Urothelium cell line (cell line): ENCODE measurements around the gene TMED4.
A peak's percentile ranks its signal among the peaks of the same experiment; 100 is the strongest.

Source experiments
- DNase-seq: peaks from one replicate; pipeline ENCODE4 v3.0.0; 2011; ENCODE audit warnings: low spot score, mixed read lengths
- FAIRE-seq: peaks from 2 replicates; lab custom pipeline; 2011; peaks lifted over from hg19 to GRCh38; lab: Jason Lieb, UNC

TMED4 gene

DNA sequence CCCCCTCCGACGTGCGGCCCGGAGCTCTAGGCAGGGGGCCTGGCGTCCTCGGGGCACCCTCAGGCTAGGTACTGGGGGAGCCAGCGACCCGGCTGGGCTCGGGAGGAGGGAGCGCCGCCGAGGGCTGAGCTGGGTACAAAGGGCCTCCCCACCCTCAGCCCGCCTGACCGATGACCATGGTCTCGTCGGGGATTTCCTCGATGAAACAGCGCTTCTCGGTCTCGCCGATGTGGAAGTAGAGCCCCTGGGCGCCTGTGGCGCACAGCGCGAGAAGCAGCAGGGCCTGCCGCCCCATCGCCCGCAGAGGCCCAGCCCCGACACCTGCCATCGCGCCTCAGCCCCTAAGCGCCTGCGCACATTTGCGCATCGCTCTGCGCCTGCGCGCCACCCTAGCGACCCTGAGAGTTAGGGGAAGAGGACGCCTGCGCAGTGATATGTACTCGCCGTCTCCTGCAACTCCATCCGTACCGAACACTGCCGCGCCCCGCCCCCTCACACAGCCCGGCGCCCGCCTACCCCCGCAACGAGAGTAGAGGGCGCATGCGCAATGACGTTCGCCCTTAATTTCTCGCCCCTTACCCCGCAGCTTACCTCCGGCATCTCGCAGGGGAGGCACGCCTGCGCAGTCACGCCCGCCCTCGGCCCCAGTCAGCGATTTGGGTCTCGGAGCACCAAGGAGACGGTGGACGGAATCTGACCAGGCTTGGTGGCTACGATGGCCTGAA, at the start of gene TMED4:
Gene TMED4 (minus strand): TSS at position 353 of the 725 bp plus-strand sequence. CDS start 25 bp downstream, at position 328.
- DNase-seq = peak; percentile 100
- FAIRE-seq = peak; percentile 98

GRCh38 chr7:44631458-44632115, 49.6 kb upstream of the TMED4 start:
- DNase-seq = no peak
- no peak for FAIRE-seq

DNA sequence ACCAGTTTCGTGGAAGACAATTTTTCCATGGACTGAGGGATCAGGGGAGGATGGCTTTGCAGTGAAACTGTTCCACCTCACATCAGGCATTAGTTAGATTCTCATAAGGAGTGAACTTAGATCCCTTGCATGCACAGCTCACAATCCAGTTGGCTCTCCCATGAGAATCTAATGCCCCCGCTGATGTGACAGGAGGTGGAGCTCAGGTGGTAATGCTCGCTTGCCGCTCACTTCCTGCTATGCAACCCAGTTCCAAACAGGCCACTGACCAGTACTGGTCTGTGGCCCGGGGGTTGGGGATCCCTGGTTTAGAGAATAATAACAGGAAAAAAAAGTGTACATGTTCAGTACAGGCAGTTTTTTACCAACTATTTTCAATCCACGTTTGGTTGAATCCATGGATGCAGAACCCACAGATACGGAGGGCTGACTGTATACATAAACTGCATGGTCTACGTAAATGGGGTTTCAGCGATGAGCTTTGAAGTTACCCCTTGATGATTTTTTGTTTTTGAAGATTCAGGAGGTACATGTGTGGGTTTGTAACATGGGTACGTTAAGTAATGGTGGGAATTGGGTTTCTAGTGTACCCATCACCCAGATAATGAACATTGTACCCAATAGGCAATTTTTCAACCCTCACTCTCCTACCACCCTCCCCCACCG, 48.9 kb upstream of the TMED4 start:
- DNase-seq (no peak), FAIRE-seq (no peak)

GRCh38 chr7:44629829-44630522, 47.9 kb upstream of the TMED4 start:
- DNase-seq (no peak), FAIRE-seq (no peak)

DNA sequence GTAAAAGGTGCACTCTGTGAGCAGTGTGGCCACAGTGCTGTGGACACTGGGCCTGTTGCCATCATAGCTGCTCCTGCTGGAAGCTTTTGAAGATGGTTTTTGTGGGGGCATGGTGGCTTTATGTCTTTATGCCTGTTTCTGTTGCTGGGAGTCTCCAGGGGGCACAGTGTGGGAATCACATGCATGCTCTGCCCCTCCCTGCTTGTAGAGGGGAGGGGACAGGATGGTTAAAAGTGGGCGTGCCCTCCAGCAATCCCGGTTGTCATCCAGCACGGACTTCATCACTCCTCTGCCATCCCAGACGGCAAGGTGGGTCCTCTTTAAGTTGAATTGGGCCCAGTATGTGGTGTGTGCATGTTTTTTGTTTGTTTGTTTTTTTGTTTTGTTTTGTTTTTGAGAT, 44.6 kb upstream of the TMED4 start:
- DNase-seq (no peak), FAIRE-seq (no peak)

GRCh38 chr7:44625526-44626471, 43.8 kb upstream of the TMED4 start:
- no peak for FAIRE-seq
- DNase-seq = no peak

DNA sequence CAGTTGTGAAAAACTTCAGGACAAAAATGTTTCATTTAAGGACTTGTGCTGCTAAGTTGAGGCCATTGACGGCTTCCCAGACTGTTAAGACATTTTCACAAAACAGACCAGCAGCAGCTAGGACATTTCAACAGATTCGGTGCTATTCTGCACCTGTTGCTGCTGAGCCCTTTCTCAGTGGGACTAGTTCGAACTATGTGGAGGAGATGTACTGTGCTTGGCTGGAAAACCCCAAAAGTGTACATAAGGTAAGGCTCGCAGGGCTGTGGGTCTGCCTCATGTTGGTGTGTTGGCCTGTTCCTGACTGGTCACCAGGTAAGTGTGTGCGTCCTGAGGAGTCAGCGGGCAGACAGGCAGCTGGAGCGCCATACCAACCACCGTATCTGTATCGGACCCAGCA, 42.3 kb upstream of the TMED4 start:
- DNase-seq (no peak), FAIRE-seq (no peak)

GRCh38 chr7:44622342-44623151, 40.5 kb upstream of the TMED4 start:
- FAIRE-seq (no peak), DNase-seq (no peak)

- no peak for DNase-seq
- no peak for FAIRE-seq
Observed at GRCh38 chr7:44621750-44622103, 39.7 kb upstream of the TMED4 start.

DNA sequence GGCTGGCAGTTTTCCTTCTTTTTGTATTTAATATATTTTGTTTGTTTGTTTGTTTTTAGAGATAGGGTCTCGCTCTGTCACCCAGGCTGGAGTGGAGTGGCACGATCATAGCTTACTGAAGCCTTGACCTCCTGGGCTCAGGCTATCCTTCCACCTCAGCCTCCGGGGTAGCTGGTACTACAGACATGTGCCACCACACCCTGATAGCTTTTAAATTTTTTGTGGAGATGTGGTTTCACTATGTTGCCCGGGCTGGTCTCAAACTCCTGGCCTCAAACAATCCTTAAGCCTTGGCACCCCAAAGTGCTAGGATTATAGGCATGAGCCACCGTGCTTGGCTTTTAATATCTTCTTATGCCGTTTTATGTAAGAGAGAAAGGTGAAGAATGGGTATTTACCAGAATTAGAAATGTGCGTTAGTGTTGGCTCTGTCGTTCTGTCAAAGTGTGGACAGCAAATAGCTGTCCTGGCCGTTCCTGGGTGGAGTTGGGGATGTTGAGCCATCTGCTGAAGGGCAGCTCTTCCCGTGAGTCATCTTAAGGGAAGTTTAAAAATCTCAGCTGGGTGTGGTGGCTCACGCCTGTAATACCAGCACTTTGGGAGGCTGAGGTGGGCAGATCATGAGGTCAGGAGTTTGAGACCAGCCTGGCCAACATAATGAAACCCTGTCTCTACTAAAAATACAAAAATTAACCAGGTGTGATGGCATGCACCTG, 39.2 kb upstream of the TMED4 start:
- DNase-seq (no peak), FAIRE-seq (no peak)

DNA sequence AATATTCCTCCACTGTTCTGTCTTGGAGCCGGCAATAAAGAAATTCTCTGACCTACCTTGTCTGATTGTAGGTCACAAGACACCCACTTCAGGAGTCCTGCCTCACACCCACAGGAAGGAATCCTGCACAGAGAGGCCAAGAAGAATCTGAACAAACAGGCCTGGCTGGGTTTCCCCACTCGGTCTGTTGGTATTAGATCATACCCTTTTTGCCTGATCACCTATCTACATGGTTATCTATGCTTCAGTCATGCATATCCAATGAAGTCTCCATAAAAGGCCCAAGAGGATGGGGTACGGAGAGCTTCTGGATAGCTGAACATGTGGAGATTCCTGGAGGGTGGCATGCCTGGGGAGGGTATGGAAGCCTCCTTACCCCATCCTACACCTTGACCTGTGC, 36.7 kb upstream of the TMED4 start:
- DNase-seq = no peak
- FAIRE-seq = no peak

- no peak for FAIRE-seq
- no peak for DNase-seq
Observed at GRCh38 chr7:44618045-44618444, 36.0 kb upstream of the TMED4 start.

DNA sequence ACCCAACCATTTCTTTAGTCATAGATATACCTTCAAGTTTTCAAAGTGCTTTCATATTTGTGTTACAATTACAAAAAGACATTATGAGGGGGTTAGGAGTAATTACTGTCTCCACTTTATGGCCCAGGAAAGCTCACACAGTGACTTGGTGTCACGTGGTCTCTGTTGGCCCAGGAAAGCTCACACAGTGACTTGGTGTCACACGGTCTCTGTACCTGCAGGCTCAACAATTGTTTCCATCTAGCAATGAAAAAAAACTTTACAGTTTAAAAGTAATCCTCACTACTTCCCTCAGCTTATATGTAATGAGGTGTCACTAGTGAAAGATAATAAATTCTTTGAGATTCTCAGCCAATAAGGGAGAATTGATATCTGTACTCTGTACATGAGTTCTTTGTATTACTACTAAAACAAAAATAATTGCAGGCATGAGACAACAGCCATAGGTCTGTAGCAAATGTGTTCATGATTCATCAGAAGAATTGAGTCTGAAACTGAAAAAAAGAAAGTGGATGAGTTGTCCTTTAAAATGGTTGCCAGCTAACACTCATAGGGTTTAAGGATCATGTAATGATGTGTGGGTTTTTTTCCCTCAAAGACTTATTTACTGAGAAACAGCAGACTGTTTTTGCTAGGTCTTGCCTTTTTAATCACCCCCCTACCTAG, 35.3 kb upstream of the TMED4 start:
- FAIRE-seq (no peak), DNase-seq (no peak)

DNA sequence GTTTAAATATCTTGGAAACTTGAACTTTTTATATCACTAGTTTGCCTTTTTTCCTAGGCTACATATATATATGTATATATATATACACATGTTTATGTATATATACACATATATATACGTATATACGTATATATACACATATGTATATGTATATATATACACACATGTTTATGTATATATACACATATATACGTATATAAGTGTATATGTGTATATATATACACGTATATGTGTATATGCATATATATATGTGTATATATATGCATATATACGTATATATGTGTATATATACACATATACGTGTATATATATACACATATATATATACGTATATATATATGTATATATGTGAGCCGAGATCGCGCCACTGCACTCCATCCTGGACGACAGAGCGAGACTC, 34.5 kb upstream of the TMED4 start:
- no peak for DNase-seq
- FAIRE-seq = no peak

DNA sequence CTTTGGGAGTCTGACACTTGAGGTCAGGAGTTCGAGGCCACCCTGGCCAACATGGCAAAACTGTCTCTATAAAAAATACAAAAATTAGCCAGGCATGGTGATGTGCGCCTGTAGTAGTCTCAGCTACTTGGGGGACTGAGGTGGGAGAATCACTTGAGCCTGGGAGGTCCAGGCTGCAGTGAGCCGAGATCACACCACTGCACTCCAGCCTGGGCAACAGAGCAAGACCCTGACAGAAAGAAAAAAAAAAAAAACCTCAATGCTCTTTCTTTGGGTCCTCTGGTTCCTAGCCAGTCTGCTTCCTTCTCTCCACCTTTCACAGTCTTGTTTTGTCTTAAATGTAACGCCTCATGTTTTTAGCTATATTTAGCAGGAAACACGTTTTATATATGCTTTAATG, 33.8 kb upstream of the TMED4 start:
- DNase-seq (no peak), FAIRE-seq (no peak)

DNA sequence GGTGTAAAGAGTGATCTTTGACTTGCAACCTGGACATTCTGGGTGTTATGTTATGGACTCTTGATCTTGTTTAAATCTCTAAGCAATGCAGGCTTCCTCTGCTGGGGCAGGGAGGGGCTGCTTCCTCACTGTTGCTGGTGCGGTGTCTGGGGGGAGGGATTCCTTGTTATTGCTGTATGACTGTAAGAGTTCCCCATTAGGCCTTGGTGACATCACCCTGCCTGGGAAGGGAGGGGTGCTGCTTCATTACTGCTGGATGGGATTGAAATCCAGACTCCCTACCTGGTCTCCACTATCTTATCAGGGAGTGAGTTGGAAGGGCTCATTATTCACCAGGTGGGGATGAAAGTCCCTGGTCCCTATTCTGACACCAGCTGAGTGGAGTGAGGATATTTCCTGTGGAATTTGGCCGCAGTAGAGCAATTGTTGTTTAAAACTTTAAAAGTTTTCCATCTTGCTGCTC, 33.1 kb upstream of the TMED4 start:
- FAIRE-seq (no peak), DNase-seq (no peak)

GRCh38 chr7:44609829-44610228, 27.8 kb upstream of the TMED4 start:
- DNase-seq = no peak
- FAIRE-seq = no peak

- FAIRE-seq (no peak), DNase-seq (no peak)
Observed at GRCh38 chr7:44608916-44609648, 27.1 kb upstream of the TMED4 start.
